Kidney epithelial cell (primary cell): Measurements from ENCODE around the gene CUL1. TPM values are rescaled to one million over a fixed set of nuclear protein-coding genes. Genes with fewer than 3 reads are reported as not detected.

Source experiments
- DNase-seq: peaks from one replicate; pipeline ENCODE4 v3.0.0-alpha.2; 2010; ENCODE audit warnings: low read depth
- H3K27me3 ChIP-seq: 2 replicates; pipeline ENCODE4 v1.6.0; 2011; ENCODE audit warnings: low read length; ENCODE audit not compliant: control insufficient read depth, insufficient read depth
- H3K36me3 ChIP-seq: 2 replicates; pipeline ENCODE4 v1.5.1; 2011; ENCODE audit warnings: low read length; ENCODE audit not compliant: control insufficient read depth, insufficient read depth
- H3K4me3 ChIP-seq: 2 replicates; pipeline ENCODE4 v1.5.1; 2011; ENCODE audit warnings: low read depth, mild to moderate bottlenecking, control low read depth, low read length
- total RNA-seq: library from RNA; depleted of rRNA; stranded (reverse); fragments of >200 nt; gene quantifications from 2 replicates; pipeline ENCODE4 v1.2.3, GENCODE V29; 2015
- TF ChIP-seq, protein P1 (sequence below): IDR thresholded peaks from 2 replicates; pipeline ENCODE4 v1.5.1; 2011; ENCODE audit warnings: mild to moderate bottlenecking, moderate library complexity, low read length, control low read depth, inconsistent platforms; ENCODE audit not compliant: insufficient read depth, poor library complexity, severe bottlenecking

Gene CUL1
- total RNA-seq, 1 donor from 2014 or later = 41.3 TPM

DNA sequence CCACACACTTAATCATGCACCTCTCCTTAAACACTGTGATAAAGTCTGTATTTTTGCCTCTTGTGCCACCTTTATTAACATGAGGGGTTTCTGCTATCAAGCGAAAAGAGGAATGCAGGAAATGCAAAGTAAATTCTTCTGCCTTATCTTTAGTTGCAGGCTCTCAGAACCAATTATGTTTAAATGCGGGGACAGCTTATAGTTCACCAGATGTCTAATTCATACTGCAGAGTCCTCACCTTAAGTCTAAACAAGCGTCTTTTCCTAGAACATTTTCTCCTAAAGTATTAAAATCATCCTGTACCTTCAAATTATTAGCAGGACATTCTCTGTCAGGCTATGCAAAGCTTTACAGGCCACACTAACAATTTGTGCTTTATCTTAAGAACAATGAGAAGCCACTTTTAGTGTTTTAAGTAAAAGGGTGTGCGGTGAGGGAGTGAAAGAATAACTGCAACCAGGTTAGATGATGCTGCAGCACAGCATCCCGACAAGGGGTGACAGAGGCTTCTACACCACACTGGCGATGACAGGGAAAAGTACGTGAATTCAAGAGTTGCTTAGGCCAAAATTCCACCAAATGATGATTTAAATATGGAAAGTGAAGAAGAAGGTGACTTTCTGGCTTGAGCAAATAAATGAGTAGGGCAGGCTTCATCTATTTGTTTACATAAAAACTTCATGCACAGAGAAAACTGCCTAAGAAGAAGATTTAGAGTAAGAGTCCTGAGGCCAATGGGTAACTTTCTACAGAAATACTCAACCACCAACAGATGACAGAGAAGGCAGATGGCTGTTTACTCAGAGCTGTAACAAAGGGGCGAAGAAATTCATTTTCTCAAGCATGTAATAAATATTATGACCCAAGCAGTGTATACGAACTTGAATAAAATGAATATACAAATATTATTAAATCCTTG, 149.4 kb downstream of the CUL1 start:
- no peak for DNase-seq
- TF ChIP-seq, protein P1, sequence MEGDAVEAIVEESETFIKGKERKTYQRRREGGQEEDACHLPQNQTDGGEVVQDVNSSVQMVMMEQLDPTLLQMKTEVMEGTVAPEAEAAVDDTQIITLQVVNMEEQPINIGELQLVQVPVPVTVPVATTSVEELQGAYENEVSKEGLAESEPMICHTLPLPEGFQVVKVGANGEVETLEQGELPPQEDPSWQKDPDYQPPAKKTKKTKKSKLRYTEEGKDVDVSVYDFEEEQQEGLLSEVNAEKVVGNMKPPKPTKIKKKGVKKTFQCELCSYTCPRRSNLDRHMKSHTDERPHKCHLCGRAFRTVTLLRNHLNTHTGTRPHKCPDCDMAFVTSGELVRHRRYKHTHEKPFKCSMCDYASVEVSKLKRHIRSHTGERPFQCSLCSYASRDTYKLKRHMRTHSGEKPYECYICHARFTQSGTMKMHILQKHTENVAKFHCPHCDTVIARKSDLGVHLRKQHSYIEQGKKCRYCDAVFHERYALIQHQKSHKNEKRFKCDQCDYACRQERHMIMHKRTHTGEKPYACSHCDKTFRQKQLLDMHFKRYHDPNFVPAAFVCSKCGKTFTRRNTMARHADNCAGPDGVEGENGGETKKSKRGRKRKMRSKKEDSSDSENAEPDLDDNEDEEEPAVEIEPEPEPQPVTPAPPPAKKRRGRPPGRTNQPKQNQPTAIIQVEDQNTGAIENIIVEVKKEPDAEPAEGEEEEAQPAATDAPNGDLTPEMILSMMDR = no peak
- H3K27me3 ChIP-seq = no peaks in the 10 kb centered on the region
- no peaks in the 10 kb centered on the region for H3K36me3 ChIP-seq
- no peak overlapping the region for H3K4me3 ChIP-seq

DNA sequence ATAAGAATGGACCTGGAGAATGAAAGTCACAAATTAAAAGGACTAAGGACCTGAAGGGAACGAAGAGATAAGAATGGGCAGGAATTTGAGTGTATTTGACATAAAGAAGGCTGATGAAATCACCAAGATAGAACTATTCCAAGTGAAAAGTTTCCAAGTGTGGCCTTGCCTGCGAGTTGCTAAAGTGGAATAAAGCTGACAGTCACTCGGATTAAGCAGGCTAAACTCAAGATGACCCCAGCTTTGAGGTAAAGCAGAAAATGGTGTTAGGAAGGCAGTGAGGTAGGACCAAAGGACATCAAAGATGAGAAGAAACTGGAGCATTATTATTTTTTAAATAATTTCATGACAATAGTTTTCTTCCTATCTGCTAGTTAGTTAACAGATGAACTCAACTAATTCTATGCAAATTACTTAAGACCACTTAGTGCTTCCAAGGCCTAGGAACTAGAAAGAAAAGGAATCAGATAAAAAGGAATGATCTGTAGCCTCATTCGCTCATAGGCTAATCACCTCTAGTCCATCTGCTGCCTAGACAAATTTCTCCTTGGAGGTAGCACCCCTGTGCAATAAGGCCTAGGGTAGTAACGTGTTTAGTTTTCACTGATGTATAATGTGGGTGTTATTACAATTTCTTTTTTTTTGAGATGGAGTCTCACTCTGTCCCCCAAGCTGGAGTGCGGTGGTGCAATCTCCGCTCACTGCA, 150.8 kb downstream of the CUL1 start:
- TF ChIP-seq, protein P1 = no peak
- Histone ChIP-seq H3K4me3 (no peak overlapping the region), H3K27me3 (no peaks in the 10 kb centered on the region), H3K36me3 (no peaks in the 10 kb centered on the region)
- no peak for DNase-seq

DNA sequence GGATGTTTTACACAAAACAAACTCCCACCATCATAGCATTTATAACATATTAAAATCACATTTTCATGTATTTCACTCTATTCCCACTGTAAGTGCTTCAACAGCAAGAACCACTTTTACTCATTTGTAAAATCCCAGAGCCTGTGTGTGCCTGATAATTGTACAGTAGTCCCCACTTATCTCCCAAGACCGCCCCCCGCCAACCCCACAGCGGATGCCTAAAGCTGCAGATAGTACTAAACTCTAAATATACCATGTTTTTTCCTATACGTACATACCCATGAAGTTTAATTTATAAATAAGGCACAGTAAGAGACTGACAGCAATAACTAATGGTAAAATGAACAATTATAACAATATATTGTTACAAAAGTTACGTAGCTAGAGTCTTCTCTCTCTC, 151.9 kb downstream of the CUL1 start:
- TF ChIP-seq, protein P1 = no peak
- no peak for DNase-seq
- Histone ChIP-seq H3K27me3 (no peaks in the 10 kb centered on the region), H3K4me3 (no peak overlapping the region), H3K36me3 (no peaks in the 10 kb centered on the region)

Other genes with a start within 250 kb of the CUL1 start
- gene C7orf33, start 108.1 kb upstream of the CUL1 start, total RNA-seq = not detected in 2 replicates
- 17.7 and 19.7 TPM in 2 replicates for gene EZH2, start 185.4 kb downstream of the CUL1 start, total RNA-seq